ENCODE data around the gene PRSS16. TPM values are rescaled to one million over a fixed set of nuclear protein-coding genes. Genes with fewer than 3 reads are reported as not detected.

PRSS16 gene
- total and polyA plus RNA-seq, 4 experiments from 2014 or later: 1.5 to 3.3 (median 2.2) TPM

DNA sequence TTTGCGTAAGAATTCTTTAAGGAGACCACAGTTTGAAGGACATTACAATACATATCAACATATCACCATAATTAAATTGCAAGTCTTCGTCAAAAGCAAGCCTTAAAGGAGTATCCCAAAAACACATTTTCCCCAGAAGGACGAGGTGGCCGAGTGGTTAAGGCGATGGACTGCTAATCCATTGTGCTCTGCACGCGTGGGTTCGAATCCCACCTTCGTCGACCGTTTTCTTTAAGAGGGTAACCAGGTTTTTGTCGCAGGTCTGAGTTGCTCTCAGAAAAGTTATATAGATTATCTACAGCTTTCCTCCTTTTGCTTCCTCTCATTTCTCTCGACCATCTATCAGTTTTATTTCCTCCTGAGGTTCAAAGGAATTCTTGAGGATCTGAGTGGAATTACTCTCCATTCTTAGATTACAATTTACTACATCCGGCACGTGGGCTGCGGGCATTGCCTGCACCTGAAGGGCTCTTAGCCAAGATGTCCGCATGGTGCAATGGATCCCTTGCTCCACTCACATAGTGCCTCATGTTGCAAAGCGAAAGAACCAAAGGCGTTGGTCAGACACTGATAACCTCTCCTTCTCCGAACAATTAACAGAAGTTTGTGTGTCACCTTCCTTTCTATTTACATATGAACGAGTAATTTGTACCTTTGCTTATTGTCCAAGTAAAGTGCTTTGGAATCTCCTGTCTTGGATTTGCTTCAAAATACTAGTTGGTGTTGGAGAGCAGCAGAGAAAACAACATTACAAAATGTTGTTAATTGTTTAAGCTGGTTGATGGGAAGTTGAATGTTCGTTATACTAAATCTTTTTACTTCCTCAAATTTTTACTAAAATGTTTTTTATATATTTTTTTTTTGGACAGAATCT is 50.6 kb downstream of the PRSS16 start:
- Mint-ChIP-seq H3K27me3 (peaks cover 69 to 70% of the 10 kb centered on the region in 2 donors), H3K4me1 (peaks cover 0 to 3% (median 0%) of the 10 kb centered on the region in 4 donors), H3K9me3 (peaks cover 0 to 56% (median 44%) of the 10 kb centered on the region in 8 donors), H3K36me3 (peaks cover 3 to 9% of the 10 kb centered on the region in 2 donors), H3K4me3 (peak overlapping the region in 4 of 8 donors; percentile 8 to 22 (median 18)), H3K27ac (peak overlapping the region in 2 of 7 donors; percentile 33 to 88)
- intact Hi-C loops (cut with micrococcal nuclease): loop anchor here (2.0 to 5.0 kb wide), 2 partner anchors 17 to 374 kb away; no protein-coding TSS in a partner anchor
- no peaks in the 10 kb centered on the region for H3K9me3 ChIP-seq (ENCODE audit: control insufficient read depth in 1 of 2, low read length in 2 of 2)
- no peaks in the 10 kb centered on the region for H3K4me1 ChIP-seq (ENCODE audit: insufficient read depth, low read length)
- DNase-seq: no peak
- peaks cover 67% of the 10 kb centered on the region for H3K27me3 ChIP-seq (ENCODE audit: insufficient read depth, low read length)
- POLR2A ChIA-PET (ENCODE audit: partially characterized antibody): no interaction called here
- no peaks in the 10 kb centered on the region for H3K36me3 ChIP-seq (ENCODE audit: insufficient read depth, low read length)
- H3K27ac ChIP-seq (ENCODE audit: low read depth, low read length): no peak overlapping the region
- no peak overlapping the region for H3K4me3 ChIP-seq (ENCODE audit: low read length in 2 of 2)
- CTCF ChIA-PET (ENCODE audit: partially characterized antibody): no interaction called here

DNA sequence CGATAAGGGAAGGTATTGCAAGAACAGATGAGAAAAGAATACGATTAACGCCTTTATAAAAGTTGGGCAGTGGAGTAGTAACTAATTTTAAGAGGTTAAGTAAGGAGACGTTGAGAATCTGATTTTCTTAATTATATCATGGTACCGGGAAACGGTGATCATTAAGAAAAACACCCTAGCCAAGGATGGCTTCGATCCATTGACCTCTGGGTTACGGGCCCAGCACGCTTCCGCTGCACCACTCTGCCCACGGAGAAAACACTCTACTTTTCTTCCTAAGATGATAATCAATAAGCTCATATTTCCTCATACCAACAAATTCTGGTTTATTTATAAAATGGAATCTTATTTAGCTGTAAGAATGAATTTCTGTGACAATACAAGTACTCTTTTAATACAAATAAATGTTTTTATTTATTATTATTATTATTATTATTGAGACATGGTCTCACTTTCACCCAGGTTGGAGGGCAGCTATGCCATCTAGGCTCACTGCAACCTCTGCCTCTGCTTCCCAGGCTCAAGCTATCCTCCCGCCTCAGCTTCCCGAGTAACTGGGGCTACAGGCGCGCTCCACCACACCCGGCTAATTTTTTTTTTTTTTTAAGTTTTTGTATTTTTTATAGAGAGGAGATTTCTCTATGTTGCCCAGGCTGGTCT is 56.2 kb downstream of the PRSS16 start:
- peak overlapping the region in 1 of 7 donors; percentile 54 for H3K27ac Mint-ChIP-seq
- H3K36me3 Mint-ChIP-seq: no peaks in the 10 kb centered on the region
- intact Hi-C loops (cut with micrococcal nuclease): no loop called here
- no peaks in the 10 kb centered on the region for H3K36me3 ChIP-seq (ENCODE audit: insufficient read depth, low read length)
- CTCF ChIA-PET (ENCODE audit: partially characterized antibody): interaction anchor here (1.1 to 1.3 kb wide), 2 partner anchors 8 to 10 kb away, joined by 3 to 12 read pairs; no protein-coding TSS in a partner anchor
- peaks cover 0 to 2% (median 0%) of the 10 kb centered on the region in 4 donors for H3K4me1 Mint-ChIP-seq
- H3K4me1 ChIP-seq (ENCODE audit: insufficient read depth, low read length): no peaks in the 10 kb centered on the region
- POLR2A ChIA-PET (ENCODE audit: partially characterized antibody): interaction anchor here (1.0 kb wide), 1 partner anchor 9 kb away, joined by 3 read pairs; no protein-coding TSS in a partner anchor
- DNase-seq: no peak
- H3K4me3 ChIP-seq (ENCODE audit: low read length in 2 of 2): no peak overlapping the region
- no peak overlapping the region for H3K4me3 Mint-ChIP-seq
- H3K9me3 ChIP-seq (ENCODE audit: control insufficient read depth in 1 of 2, low read length in 2 of 2): no peaks in the 10 kb centered on the region
- H3K27ac ChIP-seq (ENCODE audit: low read depth, low read length): no peak overlapping the region
- H3K27me3 Mint-ChIP-seq: peaks cover 49 to 57% of the 10 kb centered on the region in 2 donors
- H3K27me3 ChIP-seq (ENCODE audit: insufficient read depth, low read length): peaks cover 42% of the 10 kb centered on the region
- peaks cover 0 to 23% (median 9%) of the 10 kb centered on the region in 8 donors for H3K9me3 Mint-ChIP-seq

Other genes with a start within 250 kb of the PRSS16 start
- gene POM121L2, start 64.6 kb downstream of the PRSS16 start, total RNA-seq: not detected
- gene POM121L2, start 64.6 kb downstream of the PRSS16 start, polyA plus RNA-seq: not detected
- 1 to 10 TPM; 3.3 to 3.7 TPM for gene ZNF391, start 141.1 kb downstream of the PRSS16 start, total RNA-seq
- gene ZNF391, start 141.1 kb downstream of the PRSS16 start, polyA plus RNA-seq: 1 to 10 TPM; 1.8 TPM
- 10 to 100 TPM; 15.2 to 17.4 TPM for gene ZNF184, start 225.4 kb downstream of the PRSS16 start, total RNA-seq
- 10 to 100 TPM in 1 of 2 donors, 1 to 10 TPM in 1; 4.8 to 12.7 TPM for gene ZNF184, start 225.4 kb downstream of the PRSS16 start, polyA plus RNA-seq

Data from CD4-positive, alpha-beta memory T cell (primary cell).